Lung microvascular endothelial cell (primary cell): ENCODE results near the gene VWF. TPM values are rescaled to one million over a fixed set of nuclear protein-coding genes. Genes with fewer than 3 reads are reported as not detected.

Experiments
- total RNA-seq: library from RNA; depleted of rRNA; stranded (reverse); fragments of >200 nt; gene quantifications from 2 replicates; pipeline ENCODE4 v1.2.1, GENCODE V29; 2014

Gene VWF
- total RNA-seq, 1 donor from 2014 or later = 1,530 TPM

Other genes starting within 250 kb of the VWF start
- gene ANO2, start 179.4 kb downstream of the VWF start, total RNA-seq = 14.4 and 84.1 TPM in 2 replicates
- gene CD9, start 75.7 kb upstream of the VWF start, total RNA-seq = 799 and 1,196 TPM in 2 replicates
- gene PLEKHG6, start 186.0 kb upstream of the VWF start, total RNA-seq = not detected in 2 replicates
- 37.5 and 55.6 TPM in 2 replicates for gene TNFRSF1A, start 217.4 kb upstream of the VWF start, total RNA-seq